H1 (cell line): ENCODE data around the gene DEDD. TPM values are rescaled to one million over a fixed set of nuclear protein-coding genes. Genes with fewer than 3 reads are reported as not detected.
A peak's percentile ranks its signal among the peaks of the same experiment; 100 is the strongest.

Experiments
- CTCF ChIA-PET: fragments of 300-600 bp; sonication (Branson Sonifier 250); formaldehyde crosslinking; loops from one replicate; lab custom pipeline; 2021; ENCODE audit not compliant: partially characterized antibody; lab: Charles Lee
- POLR2A ChIA-PET: fragments of 300-600 bp; sonication (Branson Sonifier 250); formaldehyde crosslinking; loops from one replicate; lab custom pipeline; 2021; ENCODE audit warnings: inconsistent platforms; ENCODE audit not compliant: partially characterized antibody; lab: Charles Lee
- DNase-seq, 2 experiments: peaks; one replicate each; pipeline versions ENCODE4 v3.0.0 to v3.0.0-alpha.2; 2010 to 2022; ENCODE audit warnings: low spot score in 2 of 2, low read depth in 1 of 2, mixed read lengths in 1 of 2
- FAIRE-seq: peaks from 2 replicates; lab custom pipeline; 2011; peaks lifted over from hg19 to GRCh38; lab: Jason Lieb, UNC
- H2AFZ ChIP-seq: 2 replicates; pipeline ENCODE4 v1.8.1; 2012; ENCODE audit warnings: low read length, inconsistent platforms
- H2AK5ac ChIP-seq: 2 replicates; pipeline ENCODE4 v1.6.1; 2013; ENCODE audit warnings: low read depth, low read length
- H2BK120ac ChIP-seq: replicated peaks from 2 replicates; pipeline ENCODE3; 2013; ENCODE audit warnings: low read depth, low read length, inconsistent platforms
- H2BK12ac ChIP-seq: 2 replicates; pipeline ENCODE4 v1.6.1; 2013; ENCODE audit warnings: low read depth, low read length
- H2BK15ac ChIP-seq: 2 replicates; pipeline ENCODE4 v1.6.1; 2013; ENCODE audit warnings: low read length
- H2BK20ac ChIP-seq: 2 replicates; pipeline ENCODE4 v1.6.1; 2013; ENCODE audit warnings: low read length
- H2BK5ac ChIP-seq: 2 replicates; pipeline ENCODE4 v1.6.1; 2013; ENCODE audit warnings: low read depth, low read length
- H3K14ac ChIP-seq: 2 replicates; pipeline ENCODE4 v1.6.1; 2013; ENCODE audit warnings: inconsistent platforms; ENCODE audit not compliant: insufficient read length
- H3K18ac ChIP-seq: 2 replicates; pipeline ENCODE4 v1.6.1; 2013; ENCODE audit warnings: low read length; ENCODE audit errors: extremely low read depth
- H3K23ac ChIP-seq: 2 replicates; pipeline ENCODE4 v1.6.1; 2013; ENCODE audit warnings: inconsistent platforms; ENCODE audit not compliant: insufficient read length
- H3K23me2 ChIP-seq: 2 replicates; pipeline ENCODE4 v1.6.1; 2013; ENCODE audit warnings: low read depth, low read length
- H3K27ac ChIP-seq: 2 replicates; pipeline ENCODE4 v1.6.1; 2011; ENCODE audit warnings: low read depth, low read length, inconsistent platforms
- H3K27me3 ChIP-seq, 4 experiments: replicated peaks in 1 of 4; 1 replicate in 1 of 4; 2 replicates in 3 of 4; pipeline versions ENCODE4 v1.6.1 to v1.8.1; 2011 to 2013; ENCODE audit warnings: low read length in 3 of 4, mild to moderate bottlenecking in 3 of 4, inconsistent platforms in 2 of 4, mixed read lengths in 2 of 4, moderate library complexity in 1 of 4; ENCODE audit not compliant: control insufficient read depth in 3 of 4, insufficient read depth in 3 of 4; ENCODE audit errors: extremely low read depth in 1 of 4
- H3K36me3 ChIP-seq, 4 experiments: 2 replicates each; pipeline versions ENCODE4 v1.6.1 to v1.8.1; 2011 to 2013; ENCODE audit warnings: mild to moderate bottlenecking in 4 of 4, low read length in 3 of 4, moderate library complexity in 2 of 4, control low read depth in 1 of 4, inconsistent platforms in 1 of 4; ENCODE audit not compliant: insufficient read depth in 4 of 4, control insufficient read depth in 2 of 4
- H3K4ac ChIP-seq: replicated peaks from 2 replicates; pipeline ENCODE3; 2013; ENCODE audit warnings: low read length, low read depth, mixed read lengths, inconsistent platforms; ENCODE audit not compliant: insufficient read length
- H3K4me1 ChIP-seq, 4 experiments: replicated peaks in 1 of 4; 1 replicate in 1 of 4; 2 replicates in 3 of 4; pipeline versions ENCODE4 v1.6.1 to v1.8.1; 2011 to 2013; ENCODE audit warnings: low read length in 3 of 4, inconsistent platforms in 2 of 4, mixed read lengths in 1 of 4; ENCODE audit not compliant: insufficient read depth in 4 of 4, control insufficient read depth in 3 of 4
- H3K4me2 ChIP-seq, 2 experiments: 2 replicates each; pipeline versions ENCODE4 v1.6.1 to v1.8.1; 2011 to 2013; ENCODE audit warnings: low read depth in 2 of 2, low read length in 2 of 2, control low read depth in 1 of 2, inconsistent platforms in 1 of 2, mild to moderate bottlenecking in 1 of 2; ENCODE audit not compliant: insufficient read depth in 1 of 2
- H3K4me3 ChIP-seq, 4 experiments: fragments of 200-600, 300-600 bp in 1 of 4; sonication (generic), shearing (Covaris generic), sonication (Bioruptor Twin) in 1 of 4; 2 replicates each; pipeline versions ENCODE4 v1.5.1 to v1.8.1; 2011 to 2016; ENCODE audit warnings: low read length in 4 of 4, low read depth in 3 of 4, control low read depth in 2 of 4, inconsistent platforms in 2 of 4, mild to moderate bottlenecking in 2 of 4, mixed read lengths in 1 of 4, moderate library complexity in 1 of 4; ENCODE audit not compliant: insufficient read depth in 2 of 4; ENCODE audit errors: extremely low read depth in 1 of 4
- H3K56ac ChIP-seq: replicated peaks from 2 replicates; pipeline ENCODE3; 2013; ENCODE audit warnings: low read depth, mild to moderate bottlenecking, mixed read lengths, low read length, inconsistent platforms; ENCODE audit not compliant: insufficient read length
- H3K79me1 ChIP-seq: 2 replicates; pipeline ENCODE4 v1.6.1; 2013; ENCODE audit warnings: low read depth, low read length, control low read depth
- H3K79me2 ChIP-seq, 2 experiments: 2 replicates each; pipeline versions ENCODE4 v1.6.1 to v1.8.1; 2012 to 2013; ENCODE audit warnings: low read length in 2 of 2, mild to moderate bottlenecking in 2 of 2, inconsistent platforms in 1 of 2; ENCODE audit not compliant: insufficient read depth in 2 of 2, control insufficient read depth in 1 of 2
- H3K9ac ChIP-seq, 4 experiments: replicated peaks in 1 of 4; 1 replicate in 1 of 4; 2 replicates in 3 of 4; pipeline versions ENCODE4 v1.6.1 to v1.8.1; 2011 to 2013; ENCODE audit warnings: low read depth in 3 of 4, low read length in 3 of 4, control low read depth in 2 of 4, mild to moderate bottlenecking in 2 of 4, moderate library complexity in 2 of 4, inconsistent platforms in 1 of 4; ENCODE audit errors: extremely low read depth in 1 of 4
- H3K9me3 ChIP-seq, 2 experiments: 2 replicates each; pipeline versions ENCODE4 v1.6.1 to v1.8.1; 2012 to 2013; ENCODE audit warnings: mild to moderate bottlenecking in 2 of 2, moderate library complexity in 2 of 2, control low read depth in 1 of 2, inconsistent platforms in 1 of 2, low read depth in 1 of 2, low read length in 1 of 2, mixed read lengths in 1 of 2; ENCODE audit not compliant: insufficient read depth in 2 of 2
- H4K20me1 ChIP-seq, 2 experiments: replicated peaks in 1 of 2; 2 replicates each; pipeline versions ENCODE3 to v1.8.1; 2011 to 2013; ENCODE audit warnings: inconsistent platforms in 2 of 2, low read length in 2 of 2, mild to moderate bottlenecking in 1 of 2; ENCODE audit not compliant: insufficient read depth in 2 of 2, control insufficient read depth in 1 of 2
- H4K5ac ChIP-seq: 2 replicates; pipeline ENCODE4 v1.6.1; 2013; ENCODE audit warnings: low read length, low read depth, mixed read lengths, inconsistent platforms; ENCODE audit not compliant: insufficient read length
- H4K8ac ChIP-seq: 2 replicates; pipeline ENCODE4 v1.8.0; 2013; ENCODE audit warnings: mild to moderate bottlenecking, moderate library complexity, low read length, inconsistent platforms; ENCODE audit not compliant: insufficient read depth; ENCODE audit errors: extremely low read depth
- H4K91ac ChIP-seq: replicated peaks from 2 replicates; pipeline ENCODE3; 2013; ENCODE audit warnings: low read length, mixed read lengths, inconsistent platforms; ENCODE audit not compliant: insufficient read length
- ASH2L ChIP-seq: fragments of 200-600, 300-600 bp; sonication (generic); IDR thresholded peaks from one replicate; pipeline ENCODE4 v1.7.1; 2017; ENCODE audit warnings: low read length
- SUZ12 ChIP-seq: fragments of 200-600 bp; sonication (generic); IDR thresholded peaks from 2 replicates; pipeline ENCODE4 v1.6.1; 2012; ENCODE audit warnings: mild to moderate bottlenecking, inconsistent platforms, low read length, moderate library complexity, mixed read lengths
- WGBS, 2 experiments: shearing (Covaris generic) in 1 of 2; methylation state at CpG; one replicate each; pipeline versions ENCODE4 v1.1.6 to v1.1.7; 2013 to 2015; ENCODE audit warnings: low lambda C conversion rate in 2 of 2, mixed read lengths in 2 of 2, inconsistent platforms in 1 of 2, low coverage in 1 of 2, missing lambda C conversion rate in 1 of 2; ENCODE audit not compliant: insufficient replicate concordance in 2 of 2, insufficient coverage in 1 of 2, insufficient read length in 1 of 2; ENCODE audit errors: extremely low coverage in 1 of 2, missing lambda C conversion rate in 1 of 2; 5-methylcytosine and 5-hydroxymethylcytosine counted together
- polyA plus RNA-seq, 7 experiments: library from polyadenylated mRNA; depleted of rRNA in 3 of 7; stranded (reverse) in 5 of 7; unstranded in 2 of 7; fragments of >200 nt in 5 of 7; fragments of 200-250 nt in 2 of 7; gene quantifications; 1 replicate in 5 of 7; 2 replicates in 1 of 7; 4 replicates in 1 of 7; pipeline versions ENCODE4 v1.2.1 to v1.2.3, GENCODE V29; 2011 to 2013; ENCODE audit warnings: missing spikeins in 2 of 7, mixed read lengths in 2 of 7
- total RNA-seq: library from RNA; stranded (reverse); fragmentation: NEBNext Ultra II Directional; extraction: Animal tissue kit (Norgen Biotek cat#: 25700); gene quantifications from 2 replicates; pipeline ENCODE4 v1.2.1, GENCODE V29; 2021

Gene DEDD
- total and polyA plus RNA-seq, 2 of the 8 experiments (the other 6 are each of a cell fraction or from before 2014, with no cell fraction given) = 42.6 to 55.9 TPM

DNA sequence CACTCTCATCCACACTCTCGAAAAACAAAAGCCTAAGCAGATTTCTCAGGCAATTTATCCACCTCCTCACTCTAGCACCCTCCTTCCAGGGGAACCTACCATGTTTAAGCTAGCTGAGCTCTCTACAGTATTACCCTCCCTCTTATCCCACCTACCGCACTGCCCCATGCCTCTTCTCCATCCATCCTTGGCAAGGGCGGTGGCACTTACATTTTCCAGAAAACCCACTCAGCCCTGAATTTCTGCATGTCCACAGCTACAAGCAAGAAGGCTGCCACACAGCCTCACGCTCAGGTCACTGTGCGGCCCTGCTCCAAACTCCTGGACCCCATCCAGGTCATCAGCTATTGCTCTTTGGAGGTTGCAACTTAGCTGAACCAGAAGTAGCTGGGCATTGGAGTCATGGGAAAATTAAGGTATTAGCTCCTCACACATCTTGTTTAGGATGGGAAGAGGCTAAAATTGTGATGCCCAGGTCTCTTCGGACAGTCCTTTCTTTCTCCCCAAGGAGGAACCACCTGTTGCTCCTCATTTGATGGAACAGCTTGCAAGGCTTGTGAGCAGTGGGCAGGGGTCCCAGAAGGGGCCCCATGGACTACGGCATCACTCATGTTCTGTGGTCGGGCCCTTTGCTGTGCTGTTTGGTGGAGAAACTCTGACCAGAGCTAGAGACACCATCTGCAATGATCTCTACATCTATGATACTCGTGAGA is 33.2 kb downstream of the DEDD start:
- no peak overlapping the region for H2BK20ac ChIP-seq

More for the DNA sequence above, 33.2 kb downstream of the DEDD start:
- no peak overlapping the region for H4K91ac ChIP-seq
- no peak overlapping the region for H3K56ac ChIP-seq
- H3K4me2 ChIP-seq = peak overlapping the region; percentile 48 to 99
- FAIRE-seq = no peak
- peak overlapping the region in 1 of 4 experiments; percentile 50; a peak in 1 of 7 replicates for H3K9ac ChIP-seq
- no peaks in the 10 kb centered on the region for H3K9me3 ChIP-seq
- H4K8ac ChIP-seq = no peak overlapping the region
- H3K4me1 ChIP-seq = peaks cover 0 to 6% (median 0%) of the 10 kb centered on the region in 4 experiments; a peak in 2 of 7 replicates
- ChIA-PET CTCF (interaction anchor here (0.7 to 10.0 kb wide), 21 partner anchors 9 to 375 kb away, joined by 3 to 282 read pairs (median 4); partner anchors contain the start of genes ARHGAP30, F11R, ITLN2 and NECTIN4), POLR2A (interaction anchor here (0.9 to 5.3 kb wide), 8 partner anchors 19 to 79 kb away, joined by 3 to 32 read pairs (median 5); partner anchors contain the start of genes DEDD, F11R, NIT1 and PFDN2)
- H3K79me1 ChIP-seq = peaks cover 3% of the 10 kb centered on the region; the same call in 1 of the 2 replicates
- H4K5ac ChIP-seq = no peak overlapping the region
- no peak overlapping the region for H2AFZ ChIP-seq
- H2AK5ac ChIP-seq = no peak overlapping the region
- DNase-seq = no peak
- H2BK120ac ChIP-seq = no peak overlapping the region
- no peak overlapping the region for H2BK12ac ChIP-seq
- no peak overlapping the region for H3K18ac ChIP-seq
- H3K79me2 ChIP-seq = peaks cover 0 to 5% of the 10 kb centered on the region in 2 experiments; a peak in 1 of 4 replicates
- 85% methylated on average over 9 of the region's 9 CpGs; no CpG with 5 or more reads in 1 of the 2 experiments for WGBS, 2 experiments
- peaks cover 13% of the 10 kb centered on the region for H3K23me2 ChIP-seq
- H4K20me1 ChIP-seq = no peaks in the 10 kb centered on the region
- TF ChIP-seq ASH2L (peak; percentile 2), SUZ12 (no peak)
- H3K4ac ChIP-seq = no peak overlapping the region
- H2BK5ac ChIP-seq = no peak overlapping the region
- H3K27ac ChIP-seq = no peak overlapping the region
- H3K4me3 ChIP-seq = peak overlapping the region; percentile 63 to 89 (median 71); a peak in 6 of 8 replicates
- H3K36me3 ChIP-seq = peaks cover 0 to 14% (median 6%) of the 10 kb centered on the region in 4 experiments; a peak in 5 of 8 replicates
- H2BK15ac ChIP-seq = no peak overlapping the region
- no peaks in the 10 kb centered on the region for H3K27me3 ChIP-seq
- H3K14ac ChIP-seq = no peak overlapping the region
- no peak overlapping the region for H3K23ac ChIP-seq
